ENCODE results near the gene TOR2A.

TOR2A gene

GRCh38 chr9:127741831-127742434 is 6.8 kb upstream of the TOR2A start:
- DNase-seq: no peak

- no peak for DNase-seq
These were observed 4.7 kb upstream of the TOR2A start for GRCh38 chr9:127739614-127740330.

- no peak for DNase-seq
These were observed 3.6 kb upstream of the TOR2A start for GRCh38 chr9:127738666-127739065.

GRCh38 chr9:127735530-127736185 is 564 bp upstream of the TOR2A start:
- no peak for DNase-seq

- DNase-seq: no peak
These were observed 797 bp downstream of the TOR2A start for GRCh38 chr9:127734247-127734746.

- no peak for DNase-seq
These were observed 1.5 kb downstream of the TOR2A start for GRCh38 chr9:127733614-127734013.

- DNase-seq: no peak
These were observed 2.6 kb downstream of the TOR2A start for GRCh38 chr9:127732444-127732843.

GRCh38 chr9:127731938-127732337 is 3.2 kb downstream of the TOR2A start:
- DNase-seq: no peak

GRCh38 chr9:127730799-127731410 is 4.2 kb downstream of the TOR2A start:
- DNase-seq: no peak

- no peak for DNase-seq
These were observed 4.8 kb downstream of the TOR2A start for GRCh38 chr9:127730262-127730661.

GRCh38 chr9:127729522-127730256 is 5.4 kb downstream of the TOR2A start:
- no peak for DNase-seq

- no peak for DNase-seq
These were observed 6.3 kb downstream of the TOR2A start for GRCh38 chr9:127728808-127729207.

- no peak for DNase-seq
These were observed 8.2 kb downstream of the TOR2A start for GRCh38 chr9:127726871-127727270.

GRCh38 chr9:127724012-127724411 is 11.1 kb downstream of the TOR2A start:
- DNase-seq: no peak

- no peak for DNase-seq
These were observed 11.7 kb downstream of the TOR2A start for GRCh38 chr9:127723444-127723843.

GRCh38 chr9:127723013-127723412 is 12.1 kb downstream of the TOR2A start:
- no peak for DNase-seq

GRCh38 chr9:127722055-127722745 is 12.9 kb downstream of the TOR2A start:
- no peak for DNase-seq

- no peak for DNase-seq
These were observed 13.7 kb downstream of the TOR2A start for GRCh38 chr9:127721391-127721821.

GRCh38 chr9:127720865-127721227 is 14.2 kb downstream of the TOR2A start:
- DNase-seq: no peak

GRCh38 chr9:127720031-127720864 is 14.8 kb downstream of the TOR2A start:
- DNase-seq: no peak

- DNase-seq: no peak
These were observed 17.3 kb downstream of the TOR2A start for GRCh38 chr9:127717766-127718165.

Data from activated CD4-positive, alpha-beta T cell treated with anti-CD3 and anti-CD28 coated beads for 48 hours (primary cell).